ENCODE data around the gene JAZF1.

- TF ChIP-seq CTCF (IDR thresholded peaks at IDR 0.05 in 2 of 3, conservative IDR thresholded peaks at IDR 0.05 in 1 of 3; ENCODE audit: borderline replicate concordance in 1 of 3, insufficient read depth in 1 of 3, low read depth in 2 of 3, low read length in 2 of 3) (no peak), SIN3A (IDR thresholded peaks at IDR 0.05; ENCODE audit: low read depth) (no peak), EZH2phosphoT487 (IDR thresholded peaks at IDR 0.05; ENCODE audit: borderline replicate concordance) (no peak), REST (IDR thresholded peaks at IDR 0.05; ENCODE audit: low read depth) (no peak), YY1 (IDR thresholded peaks at IDR 0.05; ENCODE audit: extremely low read depth, insufficient replicate concordance, low read depth, low read length) (no peak), POLR2AphosphoS5 (IDR thresholded peaks at IDR 0.05; ENCODE audit: low read depth, low read length) (no peak), EZH2 (IDR thresholded peaks at IDR 0.05) (no peak), SP1 (IDR thresholded peaks at IDR 0.05; ENCODE audit: low read depth) (no peak), POLR2A (IDR thresholded peaks at IDR 0.05; ENCODE audit: borderline replicate concordance, extremely low read depth, insufficient read depth, insufficient read length) (no peak), CEBPB (IDR thresholded peaks at IDR 0.05; ENCODE audit: low read depth) (no peak)
These were observed 171.7 kb downstream of the JAZF1 start for GRCh38 chr7:28008911-28009310.
